BJ (cell line): ENCODE results near the gene AHNAK2. TPM values are rescaled to one million over a fixed set of nuclear protein-coding genes. Genes with fewer than 3 reads are reported as not detected.
"Not testable (repeated sequence)": the region's sequence is repeated elsewhere in the genome, so short reads cannot be mapped to it uniquely, and the experiment has no call there.

ENCODE experiments used
- CTCF ChIA-PET: fragments of 350-600 bp; formaldehyde crosslinking; extraction: SDS; loops from one replicate; lab custom pipeline; 2021; ENCODE audit warnings: antibody characterized with exemption, inconsistent platforms; lab: Yijun Ruan, JAX
- POLR2A ChIA-PET: fragments of 300-600 bp; sonication (Branson Sonifier 250); formaldehyde crosslinking; extraction: SDS; loops from one replicate; lab custom pipeline; 2021; ENCODE audit warnings: antibody characterized with exemption; lab: Charles Lee
- DNase-seq: peaks from one replicate; pipeline ENCODE4 v3.0.0-alpha.2; 2011; ENCODE audit warnings: low read depth
- H3K27me3 ChIP-seq: 2 replicates; pipeline ENCODE4 v1.6.0; 2011; ENCODE audit warnings: low read length; ENCODE audit not compliant: control insufficient read depth, insufficient read depth
- H3K36me3 ChIP-seq: 2 replicates; pipeline ENCODE4 v1.5.1; 2011; ENCODE audit warnings: low read length; ENCODE audit not compliant: control insufficient read depth, insufficient read depth
- H3K4me3 ChIP-seq: 2 replicates; pipeline ENCODE4 v1.5.1; 2011; ENCODE audit warnings: low read depth, mild to moderate bottlenecking, control low read depth, low read length
- polyA plus RNA-seq: library from polyadenylated mRNA; depleted of rRNA; stranded (reverse); fragments of >200 nt; gene quantifications from 2 replicates; pipeline ENCODE4 v1.2.3, GENCODE V29; 2011
- TF ChIP-seq, protein P1 (sequence below): IDR thresholded peaks from 2 replicates; pipeline ENCODE4 v1.5.1; 2011; ENCODE audit warnings: low read depth, mild to moderate bottlenecking, control low read depth, inconsistent platforms, low read length, moderate library complexity; ENCODE audit not compliant: insufficient read depth

AHNAK2 gene
- polyA plus RNA-seq, 1 experiment = 6.5 TPM

GRCh38 chr14:104923640-104924420, 54.3 kb downstream of the AHNAK2 start:
- DNase-seq = no peak
- POLR2A ChIA-PET = no interaction called here
- CTCF ChIA-PET = no interaction called here
- no peaks in the 10 kb centered on the region for H3K36me3 ChIP-seq
- no peak overlapping the region for H3K4me3 ChIP-seq
- 0 out of 2 replicates have a peak, but pooled peaks cover 2% of the 10 kb centered on the region for H3K27me3 ChIP-seq
- TF ChIP-seq, protein P1, sequence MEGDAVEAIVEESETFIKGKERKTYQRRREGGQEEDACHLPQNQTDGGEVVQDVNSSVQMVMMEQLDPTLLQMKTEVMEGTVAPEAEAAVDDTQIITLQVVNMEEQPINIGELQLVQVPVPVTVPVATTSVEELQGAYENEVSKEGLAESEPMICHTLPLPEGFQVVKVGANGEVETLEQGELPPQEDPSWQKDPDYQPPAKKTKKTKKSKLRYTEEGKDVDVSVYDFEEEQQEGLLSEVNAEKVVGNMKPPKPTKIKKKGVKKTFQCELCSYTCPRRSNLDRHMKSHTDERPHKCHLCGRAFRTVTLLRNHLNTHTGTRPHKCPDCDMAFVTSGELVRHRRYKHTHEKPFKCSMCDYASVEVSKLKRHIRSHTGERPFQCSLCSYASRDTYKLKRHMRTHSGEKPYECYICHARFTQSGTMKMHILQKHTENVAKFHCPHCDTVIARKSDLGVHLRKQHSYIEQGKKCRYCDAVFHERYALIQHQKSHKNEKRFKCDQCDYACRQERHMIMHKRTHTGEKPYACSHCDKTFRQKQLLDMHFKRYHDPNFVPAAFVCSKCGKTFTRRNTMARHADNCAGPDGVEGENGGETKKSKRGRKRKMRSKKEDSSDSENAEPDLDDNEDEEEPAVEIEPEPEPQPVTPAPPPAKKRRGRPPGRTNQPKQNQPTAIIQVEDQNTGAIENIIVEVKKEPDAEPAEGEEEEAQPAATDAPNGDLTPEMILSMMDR = no peak

DNA sequence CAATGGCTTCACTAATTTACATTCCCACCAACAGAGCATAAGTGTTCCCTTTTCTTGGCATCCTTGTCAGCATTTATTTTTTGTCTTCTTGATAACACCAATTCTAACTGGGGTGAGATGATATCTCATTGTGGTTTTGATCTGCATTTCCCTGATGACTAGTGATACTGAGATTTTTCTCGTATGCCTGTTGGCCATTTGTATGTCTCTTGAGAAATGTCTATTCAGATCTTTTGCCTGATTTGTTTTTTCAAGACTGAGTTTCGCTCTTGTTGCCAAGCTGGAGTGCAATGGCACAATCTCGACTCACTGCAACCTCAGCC, 58.2 kb downstream of the AHNAK2 start:
- TF ChIP-seq, protein P1 = no peak

GRCh38 chr14:104919152-104919992, 58.8 kb downstream of the AHNAK2 start:
- H3K27me3 ChIP-seq, CTCF ChIA-PET, POLR2A ChIA-PET, H3K36me3 ChIP-seq, H3K4me3 ChIP-seq, DNase-seq: not testable (repeated sequence)

More for the DNA sequence above, 58.2 kb downstream of the AHNAK2 start:
- POLR2A ChIA-PET = no interaction called here
- Histone ChIP-seq H3K4me3 (no peak overlapping the region), H3K27me3 (0 out of 2 replicates have a peak, but pooled peaks cover 2% of the 10 kb centered on the region), H3K36me3 (no peaks in the 10 kb centered on the region)
- CTCF ChIA-PET = no interaction called here
- DNase-seq = no peak

- Histone ChIP-seq H3K27me3 (0 out of 2 replicates have a peak, but pooled peaks cover 2% of the 10 kb centered on the region), H3K36me3 (no peaks in the 10 kb centered on the region), H3K4me3 (no peak overlapping the region)
- TF ChIP-seq, protein P1 = no peak
- ChIA-PET POLR2A (no interaction called here), CTCF (interaction anchor here (1.1 kb wide), 1 partner anchor 128 kb away, joined by 3 read pairs; no protein-coding TSS in a partner anchor)
- DNase-seq = no peak
Observed at GRCh38 chr14:104917993-104918392, 60.2 kb downstream of the AHNAK2 start.

- ChIA-PET POLR2A (no interaction called here), CTCF (interaction anchor here (0.9 kb wide), 1 partner anchor 21 kb away, joined by 4 read pairs; no protein-coding TSS in a partner anchor)
- DNase-seq = no peak
- H3K27me3 ChIP-seq = 0 out of 2 replicates have a peak, but pooled peaks cover 2% of the 10 kb centered on the region
- H3K36me3 ChIP-seq = no peaks in the 10 kb centered on the region
- TF ChIP-seq, protein P1 = no peak
- no peak overlapping the region for H3K4me3 ChIP-seq
Observed at GRCh38 chr14:104917116-104917515, 61.1 kb downstream of the AHNAK2 start.
